ENCODE measurements around the gene BLNK.

BLNK gene

DNA sequence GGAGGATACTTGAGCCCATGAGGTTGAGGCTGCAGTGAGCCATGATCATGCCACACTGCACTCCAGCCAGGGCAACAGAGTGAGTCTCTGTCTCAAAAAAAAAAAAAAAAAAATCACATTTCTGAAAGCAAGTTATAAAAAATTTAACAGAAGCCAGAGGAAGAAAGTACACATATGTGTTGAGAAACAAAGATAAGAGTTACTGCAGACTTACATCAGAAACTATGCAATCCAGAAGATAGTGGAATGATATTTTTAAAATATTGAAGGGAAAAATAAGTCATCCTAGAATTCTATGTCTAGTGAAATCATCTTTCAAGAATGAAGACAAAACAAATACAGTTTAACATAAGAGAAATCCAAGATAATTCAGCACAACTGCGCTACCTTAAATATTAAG lies 94.4 kb downstream of the BLNK start:
- TF ChIP-seq, protein P1, sequence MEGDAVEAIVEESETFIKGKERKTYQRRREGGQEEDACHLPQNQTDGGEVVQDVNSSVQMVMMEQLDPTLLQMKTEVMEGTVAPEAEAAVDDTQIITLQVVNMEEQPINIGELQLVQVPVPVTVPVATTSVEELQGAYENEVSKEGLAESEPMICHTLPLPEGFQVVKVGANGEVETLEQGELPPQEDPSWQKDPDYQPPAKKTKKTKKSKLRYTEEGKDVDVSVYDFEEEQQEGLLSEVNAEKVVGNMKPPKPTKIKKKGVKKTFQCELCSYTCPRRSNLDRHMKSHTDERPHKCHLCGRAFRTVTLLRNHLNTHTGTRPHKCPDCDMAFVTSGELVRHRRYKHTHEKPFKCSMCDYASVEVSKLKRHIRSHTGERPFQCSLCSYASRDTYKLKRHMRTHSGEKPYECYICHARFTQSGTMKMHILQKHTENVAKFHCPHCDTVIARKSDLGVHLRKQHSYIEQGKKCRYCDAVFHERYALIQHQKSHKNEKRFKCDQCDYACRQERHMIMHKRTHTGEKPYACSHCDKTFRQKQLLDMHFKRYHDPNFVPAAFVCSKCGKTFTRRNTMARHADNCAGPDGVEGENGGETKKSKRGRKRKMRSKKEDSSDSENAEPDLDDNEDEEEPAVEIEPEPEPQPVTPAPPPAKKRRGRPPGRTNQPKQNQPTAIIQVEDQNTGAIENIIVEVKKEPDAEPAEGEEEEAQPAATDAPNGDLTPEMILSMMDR (IDR thresholded peaks at IDR 0.05; ENCODE audit: control insufficient read depth, insufficient read depth, low read depth, low read length, missing control alignments), result no peak
- no peak overlapping the region for H3K4me3 ChIP-seq (ENCODE audit: control insufficient read depth, low read depth, low read length)
- no peak for DNase-seq (ENCODE audit: low read depth)

DNA sequence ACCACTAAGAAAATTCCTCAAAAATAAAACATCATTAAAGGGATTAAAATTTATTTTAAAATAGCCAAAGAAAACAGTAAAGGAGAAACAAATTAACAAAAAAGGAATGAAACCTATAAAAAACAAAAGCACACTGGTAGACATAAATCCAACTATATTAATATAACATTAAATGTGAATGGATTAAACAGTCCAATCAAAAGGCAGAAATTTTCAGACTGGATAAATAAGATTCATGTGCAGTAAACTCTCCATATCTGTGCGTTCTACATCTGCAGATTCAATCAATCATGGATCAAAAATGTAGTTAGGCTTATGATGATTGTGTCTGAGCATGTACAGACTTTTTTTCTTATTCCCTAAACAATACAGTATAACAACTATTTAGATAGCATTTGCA lies 98.7 kb downstream of the BLNK start:
- TF ChIP-seq, protein P1 (IDR thresholded peaks at IDR 0.05; ENCODE audit: control insufficient read depth, insufficient read depth, low read depth, low read length, missing control alignments), result no peak
- H3K4me3 ChIP-seq (ENCODE audit: control insufficient read depth, low read depth, low read length), result no peak overlapping the region
- DNase-seq (ENCODE audit: low read depth), result no peak

DNA sequence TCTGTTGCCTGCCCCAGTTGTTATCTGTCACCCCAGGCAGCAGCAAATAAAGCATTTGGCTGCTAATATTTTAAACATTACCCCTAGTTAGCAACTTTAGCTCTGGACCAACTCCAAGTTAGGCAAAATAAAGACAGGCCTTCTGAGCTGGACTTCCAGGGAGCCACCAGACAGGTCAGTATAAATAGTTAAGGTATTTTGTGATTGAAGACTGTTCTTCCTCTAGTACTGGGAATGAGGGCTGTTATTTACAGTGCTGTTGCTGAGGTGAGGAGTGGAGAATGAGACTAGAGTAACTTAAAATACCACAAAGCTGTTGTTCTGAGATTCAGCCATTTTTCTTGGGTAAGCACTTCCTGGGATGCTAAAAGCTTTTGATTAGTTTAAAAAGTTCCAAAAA lies 101.1 kb downstream of the BLNK start:
- H3K4me3 ChIP-seq (ENCODE audit: control insufficient read depth, low read depth, low read length), result no peak overlapping the region
- TF ChIP-seq, protein P1 (IDR thresholded peaks at IDR 0.05; ENCODE audit: control insufficient read depth, insufficient read depth, low read depth, low read length, missing control alignments), result no peak
- DNase-seq (ENCODE audit: low read depth), result no peak

DNA sequence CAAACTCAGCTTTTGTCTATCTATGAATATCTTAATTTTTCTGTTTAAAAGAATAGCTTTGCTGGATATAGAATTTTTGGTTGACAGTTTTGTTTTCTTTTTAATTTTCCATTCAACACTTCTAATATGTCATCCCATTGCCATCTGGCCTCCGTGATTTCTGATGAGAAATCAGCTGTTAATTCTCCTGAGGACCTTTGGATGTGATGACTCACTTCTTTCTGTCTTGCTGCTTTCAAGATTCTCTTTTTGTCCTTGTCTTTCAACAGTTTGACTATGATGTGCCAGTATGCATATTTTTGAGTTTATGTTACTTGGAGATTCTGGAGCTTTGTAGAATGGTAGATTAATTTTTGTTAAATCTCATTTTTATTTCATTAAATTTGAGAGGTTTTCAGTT lies 102.8 kb downstream of the BLNK start:
- TF ChIP-seq, protein P1 (IDR thresholded peaks at IDR 0.05; ENCODE audit: control insufficient read depth, insufficient read depth, low read depth, low read length, missing control alignments), result no peak
- no peak overlapping the region for H3K4me3 ChIP-seq (ENCODE audit: control insufficient read depth, low read depth, low read length)
- no peak for DNase-seq (ENCODE audit: low read depth)

DNA sequence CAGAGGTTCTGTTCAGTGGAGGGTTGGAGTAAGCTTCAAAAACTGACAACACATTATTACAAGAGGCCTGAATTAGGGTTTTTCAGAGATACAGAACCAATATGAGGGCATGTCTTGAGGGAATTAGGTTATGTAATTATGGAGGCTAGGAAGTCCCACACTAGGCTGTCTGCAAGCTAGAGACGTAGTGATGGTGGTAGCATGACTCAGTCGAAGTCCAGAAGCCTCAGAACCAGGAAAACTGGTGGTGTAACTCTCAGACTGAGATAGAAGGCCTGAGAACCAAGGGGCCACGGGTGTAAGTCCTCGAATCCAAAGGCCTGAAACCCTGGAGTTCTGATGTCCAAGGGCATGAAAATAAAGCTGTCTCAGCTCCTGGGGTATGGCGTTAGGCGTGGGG lies 105.6 kb downstream of the BLNK start:
- no peak for DNase-seq (ENCODE audit: low read depth)
- H3K4me3 ChIP-seq (ENCODE audit: control insufficient read depth, low read depth, low read length), result no peak overlapping the region
- TF ChIP-seq, protein P1 (IDR thresholded peaks at IDR 0.05; ENCODE audit: control insufficient read depth, insufficient read depth, low read depth, low read length, missing control alignments), result no peak

DNA sequence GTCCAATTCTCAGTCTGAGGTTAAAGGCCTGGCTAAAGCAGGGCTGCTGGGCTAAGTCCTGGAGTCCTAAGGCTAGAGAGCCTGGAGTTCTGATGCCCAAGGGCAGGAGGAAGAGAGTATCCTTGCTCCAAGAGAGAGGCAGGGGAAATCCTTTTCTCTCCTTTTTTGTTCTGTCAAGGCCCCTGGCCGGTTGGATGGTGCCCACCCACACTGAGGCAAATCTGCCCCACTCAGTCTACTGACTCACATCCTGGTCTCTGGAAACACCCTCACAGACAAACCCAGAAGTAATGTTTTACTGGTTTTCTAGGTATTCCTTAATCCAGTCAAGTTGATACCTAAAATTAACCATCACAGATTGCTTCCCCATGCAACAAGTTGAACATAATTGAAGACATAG lies 118.3 kb downstream of the BLNK start:
- no peak for DNase-seq (ENCODE audit: low read depth)
- TF ChIP-seq, protein P1 (IDR thresholded peaks at IDR 0.05; ENCODE audit: control insufficient read depth, insufficient read depth, low read depth, low read length, missing control alignments), result no peak
- H3K4me3 ChIP-seq (ENCODE audit: control insufficient read depth, low read depth, low read length), result no peak overlapping the region

DNA sequence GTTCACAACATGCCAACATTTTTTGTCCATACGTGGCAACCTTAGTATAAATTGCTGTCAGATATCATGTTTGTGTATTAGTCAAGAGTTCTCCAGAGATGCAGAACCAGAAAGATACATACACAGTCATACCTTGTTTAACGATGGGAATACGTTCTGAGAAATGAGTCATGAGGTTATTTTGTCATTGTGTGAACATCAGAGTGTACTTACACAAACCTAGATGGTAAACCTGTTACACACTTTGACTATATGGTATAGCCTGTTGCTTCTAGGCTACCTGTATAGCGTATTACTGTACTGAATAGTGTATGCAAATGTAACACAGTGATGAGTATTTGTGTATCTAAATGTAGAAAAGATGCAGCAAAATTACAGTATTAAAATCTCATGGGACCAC lies 118.9 kb downstream of the BLNK start:
- TF ChIP-seq, protein P1 (IDR thresholded peaks at IDR 0.05; ENCODE audit: control insufficient read depth, insufficient read depth, low read depth, low read length, missing control alignments), result no peak

More for the DNA sequence above, 118.9 kb downstream of the BLNK start:
- no peak for DNase-seq (ENCODE audit: low read depth)
- H3K4me3 ChIP-seq (ENCODE audit: control insufficient read depth, low read depth, low read length), result no peak overlapping the region

Data from AG09309 (cell line).